HepG2 (cell line): ENCODE measurements around the gene TRIP4. TPM values are rescaled to one million over a fixed set of nuclear protein-coding genes. Genes with fewer than 3 reads are reported as not detected.

Experiments
- ELF1 ChIP-seq: sonication (generic); formaldehyde crosslinking; IDR thresholded peaks from 2 replicates; pipeline ENCODE4 v1.4.0; 2020; ENCODE audit warnings: missing genetic modification reagents
- JUN ChIP-seq: sonication (generic); formaldehyde crosslinking; IDR thresholded peaks from 2 replicates; pipeline ENCODE4 v1.4.0; 2020; ENCODE audit warnings: mild to moderate bottlenecking, missing genetic modification reagents
- MIER2 ChIP-seq: IDR thresholded peaks from 2 replicates; pipeline ENCODE4 v1.6.1; 2016; ENCODE audit warnings: missing biosample characterization, missing genetic modification reagents
- PCBP1 ChIP-seq: fragments of 200-400 bp; formaldehyde crosslinking; IDR thresholded peaks from 2 replicates; pipeline ENCODE4 v1.6.1; 2017; ENCODE audit warnings: mild to moderate bottlenecking, low read depth, low read length, borderline replicate concordance
- PHF20 ChIP-seq: sonication (generic); formaldehyde crosslinking; IDR thresholded peaks from 2 replicates; pipeline ENCODE4 v1.5.0; 2020; ENCODE audit warnings: mild to moderate bottlenecking, missing genetic modification reagents
- REL ChIP-seq: sonication (generic); formaldehyde crosslinking; conservative IDR thresholded peaks from 2 replicates; pipeline ENCODE4 v1.8.0; 2022; ENCODE audit warnings: mild to moderate bottlenecking, missing genetic modification reagents, moderate library complexity
- SNRNP70 ChIP-seq: fragments of 200-400 bp; formaldehyde crosslinking; IDR thresholded peaks from 2 replicates; pipeline ENCODE4 v1.6.1; 2017; ENCODE audit warnings: mild to moderate bottlenecking, low read depth, low read length, moderate library complexity
- SOX6 ChIP-seq, 2 experiments: fragments of 450-650 bp in 1 of 2; sonication (generic) in 1 of 2; formaldehyde crosslinking in 1 of 2; IDR thresholded peaks; 2 replicates each; pipeline versions ENCODE4 v1.4.0 to v1.6.1; 2017 to 2020; ENCODE audit warnings: antibody characterized with exemption in 1 of 2, mild to moderate bottlenecking in 1 of 2, missing genetic modification reagents in 1 of 2
- ZNF569 ChIP-seq: sonication (generic); formaldehyde crosslinking; IDR thresholded peaks from 2 replicates; pipeline ENCODE4 v1.5.0; 2020; ENCODE audit warnings: mild to moderate bottlenecking, missing genetic modification reagents, moderate library complexity, borderline replicate concordance
- ZNF781 ChIP-seq: sonication (generic); formaldehyde crosslinking; IDR thresholded peaks from 2 replicates; pipeline ENCODE4 v1.5.1; 2020; ENCODE audit warnings: borderline replicate concordance, mild to moderate bottlenecking, missing genetic modification reagents; ENCODE audit errors: not compliant biosample characterization
- ZNF878 ChIP-seq: sonication (generic); formaldehyde crosslinking; IDR thresholded peaks from 2 replicates; pipeline ENCODE4 v1.8.1; 2023; ENCODE audit warnings: mild to moderate bottlenecking, missing genetic modification reagents, moderate library complexity
- ZSCAN30 ChIP-seq: sonication (generic); formaldehyde crosslinking; IDR thresholded peaks from 2 replicates; pipeline ENCODE4 v1.5.0; 2020; ENCODE audit warnings: mild to moderate bottlenecking, missing genetic modification reagents
- polyA plus RNA-seq, 8 experiments: library from polyadenylated mRNA; depleted of rRNA in 3 of 8; stranded (reverse) in 7 of 8; unstranded in 1 of 8; fragments of >200 nt; fragmentation: Illumina TruSeq in 4 of 8; extraction: Trizol in 4 of 8; gene quantifications; 2 replicates each; pipeline versions ENCODE4 v1.2.1 to v1.2.3, GENCODE V29; 2011 to 2016; ENCODE audit warnings: low read depth in 4 of 8, missing spikeins in 1 of 8, mixed read lengths in 1 of 8; ENCODE audit not compliant: insufficient read depth in 1 of 8
- total RNA-seq, 5 experiments: library from RNA; depleted of rRNA; stranded (reverse); fragments of >200 nt; fragmentation: Illumina TruSeq; extraction: Trizol; gene quantifications; 2 replicates each; pipeline ENCODE4 v1.2.3, GENCODE V29; 2016; ENCODE audit warnings: low read depth in 1 of 5
- TF ChIP-seq, protein P1 (sequence below): sonication (generic); formaldehyde crosslinking; IDR thresholded peaks from 2 replicates; pipeline ENCODE4 v1.5.0; 2020; ENCODE audit warnings: missing genetic modification reagents
- TF ChIP-seq, protein P2 (sequence below): sonication (generic); formaldehyde crosslinking; IDR thresholded peaks from 2 replicates; pipeline ENCODE4 v1.4.0; 2020; ENCODE audit warnings: missing genetic modification reagents, mild to moderate bottlenecking, borderline replicate concordance
- TF ChIP-seq, protein P3 (sequence below): sonication (generic); formaldehyde crosslinking; IDR thresholded peaks from 2 replicates; pipeline ENCODE4 v1.5.0; 2020; ENCODE audit warnings: mild to moderate bottlenecking, missing genetic modification reagents, borderline replicate concordance

The TRIP4 gene
- total and polyA plus RNA-seq, 2 of the 13 experiments (the other 11 are each of a cell fraction or from before 2014, with no cell fraction given) = 7.1 to 11.8 TPM

DNA sequence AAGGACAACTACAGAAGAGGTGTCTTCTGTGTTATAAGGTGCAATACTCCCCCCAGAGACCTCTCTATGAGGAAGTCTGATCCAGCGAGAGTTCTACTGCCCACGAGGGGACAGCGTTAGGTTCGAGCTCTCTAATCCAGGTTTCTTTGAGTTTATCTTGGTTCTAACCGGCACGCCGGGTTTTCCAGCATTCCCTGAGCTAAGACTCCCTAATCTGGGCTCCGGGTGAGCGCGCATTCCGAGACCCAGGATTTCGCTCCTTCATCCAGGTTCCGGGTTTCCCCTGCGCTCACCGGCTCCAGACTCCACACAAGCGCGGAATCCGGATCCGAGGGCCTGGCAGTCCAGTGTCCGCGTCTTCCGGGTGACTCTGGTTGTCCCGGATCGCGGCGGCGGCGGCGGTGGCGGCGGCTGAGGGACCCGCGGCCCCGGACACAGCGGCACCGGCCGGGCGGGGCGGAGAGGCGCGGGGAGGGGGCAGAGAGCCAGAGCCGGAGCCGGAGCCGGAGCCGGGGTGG, 72.6 kb downstream of the TRIP4 start, which contains the start of gene ZNF609 (continued):
- TF ChIP-seq, protein P1, sequence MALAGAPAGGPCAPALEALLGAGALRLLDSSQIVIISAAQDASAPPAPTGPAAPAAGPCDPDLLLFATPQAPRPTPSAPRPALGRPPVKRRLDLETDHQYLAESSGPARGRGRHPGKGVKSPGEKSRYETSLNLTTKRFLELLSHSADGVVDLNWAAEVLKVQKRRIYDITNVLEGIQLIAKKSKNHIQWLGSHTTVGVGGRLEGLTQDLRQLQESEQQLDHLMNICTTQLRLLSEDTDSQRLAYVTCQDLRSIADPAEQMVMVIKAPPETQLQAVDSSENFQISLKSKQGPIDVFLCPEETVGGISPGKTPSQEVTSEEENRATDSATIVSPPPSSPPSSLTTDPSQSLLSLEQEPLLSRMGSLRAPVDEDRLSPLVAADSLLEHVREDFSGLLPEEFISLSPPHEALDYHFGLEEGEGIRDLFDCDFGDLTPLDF = no peak
- TF ChIP-seq, protein P2, sequence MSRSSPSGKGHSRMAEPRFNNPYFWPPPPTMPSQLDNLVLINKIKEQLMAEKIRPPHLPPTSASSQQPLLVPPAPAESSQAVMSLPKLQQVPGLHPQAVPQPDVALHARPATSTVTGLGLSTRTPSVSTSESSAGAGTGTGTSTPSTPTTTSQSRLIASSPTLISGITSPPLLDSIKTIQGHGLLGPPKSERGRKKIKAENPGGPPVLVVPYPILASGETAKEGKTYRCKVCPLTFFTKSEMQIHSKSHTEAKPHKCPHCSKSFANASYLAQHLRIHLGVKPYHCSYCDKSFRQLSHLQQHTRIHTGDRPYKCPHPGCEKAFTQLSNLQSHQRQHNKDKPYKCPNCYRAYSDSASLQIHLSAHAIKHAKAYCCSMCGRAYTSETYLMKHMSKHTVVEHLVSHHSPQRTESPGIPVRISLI (CRISPR knock-in tag) = peak; percentile 25; the same call in 1 of the 2 replicates
- TF ChIP-seq, protein P3, sequence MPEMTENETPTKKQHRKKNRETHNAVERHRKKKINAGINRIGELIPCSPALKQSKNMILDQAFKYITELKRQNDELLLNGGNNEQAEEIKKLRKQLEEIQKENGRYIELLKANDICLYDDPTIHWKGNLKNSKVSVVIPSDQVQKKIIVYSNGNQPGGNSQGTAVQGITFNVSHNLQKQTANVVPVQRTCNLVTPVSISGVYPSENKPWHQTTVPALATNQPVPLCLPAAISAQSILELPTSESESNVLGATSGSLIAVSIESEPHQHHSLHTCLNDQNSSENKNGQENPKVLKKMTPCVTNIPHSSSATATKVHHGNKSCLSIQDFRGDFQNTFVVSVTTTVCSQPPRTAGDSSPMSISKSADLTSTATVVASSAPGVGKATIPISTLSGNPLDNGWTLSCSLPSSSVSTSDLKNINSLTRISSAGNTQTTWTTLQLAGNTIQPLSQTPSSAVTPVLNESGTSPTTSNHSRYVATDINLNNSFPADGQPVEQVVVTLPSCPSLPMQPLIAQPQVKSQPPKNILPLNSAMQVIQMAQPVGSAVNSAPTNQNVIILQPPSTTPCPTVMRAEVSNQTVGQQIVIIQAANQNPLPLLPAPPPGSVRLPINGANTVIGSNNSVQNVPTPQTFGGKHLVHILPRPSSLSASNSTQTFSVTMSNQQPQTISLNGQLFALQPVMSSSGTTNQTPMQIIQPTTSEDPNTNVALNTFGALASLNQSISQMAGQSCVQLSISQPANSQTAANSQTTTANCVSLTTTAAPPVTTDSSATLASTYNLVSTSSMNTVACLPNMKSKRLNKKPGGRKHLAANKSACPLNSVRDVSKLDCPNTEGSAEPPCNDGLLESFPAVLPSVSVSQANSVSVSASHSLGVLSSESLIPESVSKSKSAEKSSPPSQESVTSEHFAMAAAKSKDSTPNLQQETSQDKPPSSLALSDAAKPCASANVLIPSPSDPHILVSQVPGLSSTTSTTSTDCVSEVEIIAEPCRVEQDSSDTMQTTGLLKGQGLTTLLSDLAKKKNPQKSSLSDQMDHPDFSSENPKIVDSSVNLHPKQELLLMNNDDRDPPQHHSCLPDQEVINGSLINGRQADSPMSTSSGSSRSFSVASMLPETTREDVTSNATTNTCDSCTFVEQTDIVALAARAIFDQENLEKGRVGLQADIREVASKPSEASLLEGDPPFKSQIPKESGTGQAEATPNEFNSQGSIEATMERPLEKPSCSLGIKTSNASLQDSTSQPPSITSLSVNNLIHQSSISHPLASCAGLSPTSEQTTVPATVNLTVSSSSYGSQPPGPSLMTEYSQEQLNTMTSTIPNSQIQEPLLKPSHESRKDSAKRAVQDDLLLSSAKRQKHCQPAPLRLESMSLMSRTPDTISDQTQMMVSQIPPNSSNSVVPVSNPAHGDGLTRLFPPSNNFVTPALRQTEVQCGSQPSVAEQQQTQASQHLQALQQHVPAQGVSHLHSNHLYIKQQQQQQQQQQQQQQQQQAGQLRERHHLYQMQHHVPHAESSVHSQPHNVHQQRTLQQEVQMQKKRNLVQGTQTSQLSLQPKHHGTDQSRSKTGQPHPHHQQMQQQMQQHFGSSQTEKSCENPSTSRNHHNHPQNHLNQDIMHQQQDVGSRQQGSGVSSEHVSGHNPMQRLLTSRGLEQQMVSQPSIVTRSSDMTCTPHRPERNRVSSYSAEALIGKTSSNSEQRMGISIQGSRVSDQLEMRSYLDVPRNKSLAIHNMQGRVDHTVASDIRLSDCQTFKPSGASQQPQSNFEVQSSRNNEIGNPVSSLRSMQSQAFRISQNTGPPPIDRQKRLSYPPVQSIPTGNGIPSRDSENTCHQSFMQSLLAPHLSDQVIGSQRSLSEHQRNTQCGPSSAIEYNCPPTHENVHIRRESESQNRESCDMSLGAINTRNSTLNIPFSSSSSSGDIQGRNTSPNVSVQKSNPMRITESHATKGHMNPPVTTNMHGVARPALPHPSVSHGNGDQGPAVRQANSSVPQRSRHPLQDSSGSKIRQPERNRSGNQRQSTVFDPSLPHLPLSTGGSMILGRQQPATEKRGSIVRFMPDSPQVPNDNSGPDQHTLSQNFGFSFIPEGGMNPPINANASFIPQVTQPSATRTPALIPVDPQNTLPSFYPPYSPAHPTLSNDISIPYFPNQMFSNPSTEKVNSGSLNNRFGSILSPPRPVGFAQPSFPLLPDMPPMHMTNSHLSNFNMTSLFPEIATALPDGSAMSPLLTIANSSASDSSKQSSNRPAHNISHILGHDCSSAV (CRISPR knock-in tag) = no peak
- no peak for TF ChIP-seq ZNF569 (CRISPR knock-in tag)
- TF ChIP-seq PHF20 (CRISPR knock-in tag) = peak; percentile 48; the same call in 1 of the 2 replicates
- TF ChIP-seq ELF1 (CRISPR knock-in tag) = peak; percentile 85
- no peak for TF ChIP-seq MIER2 (CRISPR knock-in tag)
- TF ChIP-seq REL (CRISPR knock-in tag) = no peak
- no peak for TF ChIP-seq ZSCAN30 (CRISPR knock-in tag)
- no peak for TF ChIP-seq JUN (CRISPR knock-in tag)
- 0 out of 2 replicates have a peak, but pooled peaks have one; percentile 66 for TF ChIP-seq PCBP1
- peak; percentile 48 for TF ChIP-seq ZNF781 (CRISPR knock-in tag)
- no peak for TF ChIP-seq ZNF878 (CRISPR knock-in tag)
- no peak for TF ChIP-seq SOX6 (IDR thresholded peaks at IDR 0.05)
- TF ChIP-seq SOX6 (CRISPR knock-in tag; IDR thresholded peaks at IDR 0.05) = peak; percentile 54
- TF ChIP-seq SNRNP70 = no peak
